ENCODE results near the gene TLE4. TPM values are rescaled to one million over a fixed set of nuclear protein-coding genes. Genes with fewer than 3 reads are reported as not detected.
"Not testable (repeated sequence)": the region's sequence is repeated elsewhere in the genome, so short reads cannot be mapped to it uniquely, and the experiment has no call there.

TLE4 gene
- total RNA-seq, 1 donor from 2014 or later, result 17.2 TPM

DNA sequence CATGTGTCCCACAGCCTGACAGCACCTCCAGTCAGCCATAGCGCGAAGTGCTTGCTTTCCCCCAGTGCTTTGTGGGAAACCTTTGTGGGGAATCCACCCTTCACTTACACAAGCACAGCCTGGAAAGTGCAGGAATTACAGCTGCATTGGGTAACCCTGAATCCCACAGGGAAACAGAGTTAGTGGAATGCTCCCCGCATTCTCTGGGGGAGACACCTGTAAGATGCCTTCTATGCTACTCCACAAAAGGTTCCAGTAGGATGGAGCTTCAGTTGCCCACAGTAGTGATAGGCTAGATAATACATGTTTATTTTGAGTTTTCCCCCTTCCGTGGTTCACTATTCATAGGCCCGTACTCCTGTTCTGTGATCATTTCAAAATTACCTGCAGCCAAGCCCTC lies 60.3 kb downstream of the TLE4 start:
- Histone ChIP-seq H3K36me3 (ENCODE audit: control insufficient read depth, insufficient read depth, low read length) (no peaks in the 10 kb centered on the region), H3K4me3 (ENCODE audit: low read depth, low read length) (no peak overlapping the region), H3K27me3 (ENCODE audit: control insufficient read depth, insufficient read depth, low read length) (no peaks in the 10 kb centered on the region)
- TF ChIP-seq, protein P1, sequence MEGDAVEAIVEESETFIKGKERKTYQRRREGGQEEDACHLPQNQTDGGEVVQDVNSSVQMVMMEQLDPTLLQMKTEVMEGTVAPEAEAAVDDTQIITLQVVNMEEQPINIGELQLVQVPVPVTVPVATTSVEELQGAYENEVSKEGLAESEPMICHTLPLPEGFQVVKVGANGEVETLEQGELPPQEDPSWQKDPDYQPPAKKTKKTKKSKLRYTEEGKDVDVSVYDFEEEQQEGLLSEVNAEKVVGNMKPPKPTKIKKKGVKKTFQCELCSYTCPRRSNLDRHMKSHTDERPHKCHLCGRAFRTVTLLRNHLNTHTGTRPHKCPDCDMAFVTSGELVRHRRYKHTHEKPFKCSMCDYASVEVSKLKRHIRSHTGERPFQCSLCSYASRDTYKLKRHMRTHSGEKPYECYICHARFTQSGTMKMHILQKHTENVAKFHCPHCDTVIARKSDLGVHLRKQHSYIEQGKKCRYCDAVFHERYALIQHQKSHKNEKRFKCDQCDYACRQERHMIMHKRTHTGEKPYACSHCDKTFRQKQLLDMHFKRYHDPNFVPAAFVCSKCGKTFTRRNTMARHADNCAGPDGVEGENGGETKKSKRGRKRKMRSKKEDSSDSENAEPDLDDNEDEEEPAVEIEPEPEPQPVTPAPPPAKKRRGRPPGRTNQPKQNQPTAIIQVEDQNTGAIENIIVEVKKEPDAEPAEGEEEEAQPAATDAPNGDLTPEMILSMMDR (IDR thresholded peaks at IDR 0.05; ENCODE audit: insufficient read depth, low read length, poor library complexity, severe bottlenecking), result no peak
- DNase-seq (ENCODE audit: low read depth), result no peak

DNA sequence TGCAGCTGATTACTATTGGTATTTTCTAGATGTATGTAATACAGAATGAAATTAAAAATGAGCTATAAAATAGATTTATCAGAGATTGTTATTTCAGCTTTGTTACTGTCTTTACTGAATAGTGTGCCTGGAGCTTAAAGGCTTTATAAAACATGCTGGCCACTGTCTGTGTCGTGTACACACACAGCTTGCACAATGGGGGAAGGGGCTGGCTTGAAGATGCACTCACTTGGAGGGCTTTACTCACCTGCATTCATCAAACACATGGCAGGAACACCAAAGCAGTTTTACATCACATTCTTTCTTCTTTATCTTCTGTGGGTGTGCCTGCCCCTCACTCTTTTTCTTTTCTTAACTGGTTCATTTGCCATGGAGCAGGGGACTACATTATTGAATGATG lies 60.9 kb downstream of the TLE4 start:
- Histone ChIP-seq H3K4me3 (ENCODE audit: low read depth, low read length) (no peak overlapping the region), H3K27me3 (ENCODE audit: control insufficient read depth, insufficient read depth, low read length) (no peaks in the 10 kb centered on the region), H3K36me3 (ENCODE audit: control insufficient read depth, insufficient read depth, low read length) (no peaks in the 10 kb centered on the region)
- TF ChIP-seq, protein P1 (IDR thresholded peaks at IDR 0.05; ENCODE audit: insufficient read depth, low read length, poor library complexity, severe bottlenecking), result no peak
- no peak for DNase-seq (ENCODE audit: low read depth)

DNA sequence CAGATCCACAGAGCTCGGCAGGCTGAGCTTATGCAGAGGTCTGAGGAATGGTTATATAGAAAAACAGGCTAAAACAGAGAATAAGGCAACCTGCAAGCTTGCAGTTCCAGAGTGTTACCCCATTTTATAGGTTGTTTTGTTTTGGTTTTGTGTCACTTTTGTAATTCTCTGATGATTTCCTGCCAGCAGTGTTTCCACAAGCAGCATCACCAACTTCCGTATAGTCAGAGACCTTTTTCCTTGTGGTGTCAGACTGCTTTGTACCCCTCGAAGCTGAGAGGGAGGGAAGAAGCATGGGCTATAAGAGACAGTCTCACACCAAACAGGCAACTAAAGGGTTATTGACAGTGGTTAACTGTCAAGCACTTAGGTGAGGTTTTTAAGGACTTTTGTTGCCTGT lies 61.8 kb downstream of the TLE4 start:
- Histone ChIP-seq H3K36me3 (ENCODE audit: control insufficient read depth, insufficient read depth, low read length) (no peaks in the 10 kb centered on the region), H3K4me3 (ENCODE audit: low read depth, low read length) (no peak overlapping the region), H3K27me3 (ENCODE audit: control insufficient read depth, insufficient read depth, low read length) (no peaks in the 10 kb centered on the region)
- no peak for DNase-seq (ENCODE audit: low read depth)
- TF ChIP-seq, protein P1 (IDR thresholded peaks at IDR 0.05; ENCODE audit: insufficient read depth, low read length, poor library complexity, severe bottlenecking), result no peak

DNA sequence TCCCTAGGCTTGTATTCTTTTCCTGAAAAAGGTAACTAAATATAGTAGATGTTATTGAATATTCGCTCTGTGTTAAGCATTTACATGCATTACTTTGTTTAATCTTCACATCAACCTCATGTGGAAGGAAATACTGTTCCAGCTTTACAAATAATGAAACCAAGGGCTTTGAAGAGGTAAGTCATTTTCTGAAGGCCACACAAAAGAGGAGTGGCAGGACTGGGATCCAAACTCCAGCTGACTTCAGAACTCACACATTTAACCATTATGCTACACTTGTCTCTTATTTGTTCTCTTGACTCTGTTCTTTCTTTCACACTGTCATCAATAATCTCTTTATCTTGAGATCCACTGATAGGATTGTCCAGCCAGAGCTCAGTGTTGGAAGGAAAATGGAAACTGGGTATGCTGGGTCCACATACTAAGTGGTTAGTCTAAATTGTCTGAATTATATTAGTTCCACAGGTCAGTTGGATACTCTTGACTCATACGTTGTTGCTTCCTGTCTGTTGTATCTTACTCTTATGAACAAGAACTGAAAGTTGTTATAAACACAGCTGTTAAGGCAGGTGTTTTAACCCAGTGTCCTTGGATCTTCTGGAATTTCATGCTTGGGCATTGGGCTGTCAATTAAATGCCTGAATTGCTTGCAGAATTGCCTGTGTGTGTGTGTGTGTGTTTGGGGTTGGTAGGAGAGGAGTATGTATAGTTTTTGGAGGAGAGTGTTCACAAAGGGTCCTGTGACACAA lies 65.6 kb downstream of the TLE4 start:
- no peak for DNase-seq (ENCODE audit: low read depth)

DNA sequence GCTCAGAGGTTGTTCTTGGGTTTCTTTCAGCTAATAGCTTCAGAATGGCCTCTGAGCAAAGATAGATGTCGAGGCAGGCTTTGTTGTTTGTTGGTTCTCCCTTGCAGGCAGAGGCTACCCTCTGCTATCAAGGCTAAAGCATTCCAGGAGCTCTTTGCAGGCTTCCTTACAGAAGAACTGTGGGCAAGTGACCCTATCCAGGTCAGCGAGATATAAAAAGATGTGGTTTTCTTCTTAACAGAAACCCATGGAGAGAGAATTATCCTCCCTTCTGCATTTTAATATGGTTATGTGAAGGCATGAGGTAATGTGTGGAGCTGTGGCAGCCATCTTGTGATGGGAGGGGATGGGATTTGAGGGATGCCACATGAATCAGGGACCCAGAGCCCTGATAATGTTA lies 67.0 kb downstream of the TLE4 start:
- DNase-seq (ENCODE audit: low read depth), result no peak
- Histone ChIP-seq H3K27me3 (ENCODE audit: control insufficient read depth, insufficient read depth, low read length) (no peaks in the 10 kb centered on the region), H3K4me3 (ENCODE audit: low read depth, low read length) (no peak overlapping the region), H3K36me3 (ENCODE audit: control insufficient read depth, insufficient read depth, low read length) (no peaks in the 10 kb centered on the region)
- TF ChIP-seq, protein P1 (IDR thresholded peaks at IDR 0.05; ENCODE audit: insufficient read depth, low read length, poor library complexity, severe bottlenecking), result no peak

More for the DNA sequence above, 65.6 kb downstream of the TLE4 start:
- H3K36me3 ChIP-seq (ENCODE audit: control insufficient read depth, insufficient read depth, low read length), result no peaks in the 10 kb centered on the region
- TF ChIP-seq, protein P1 (IDR thresholded peaks at IDR 0.05; ENCODE audit: insufficient read depth, low read length, poor library complexity, severe bottlenecking), result no peak
- H3K27me3 ChIP-seq (ENCODE audit: control insufficient read depth, insufficient read depth, low read length), result no peaks in the 10 kb centered on the region
- H3K4me3 ChIP-seq (ENCODE audit: low read depth, low read length), result no peak overlapping the region

DNA sequence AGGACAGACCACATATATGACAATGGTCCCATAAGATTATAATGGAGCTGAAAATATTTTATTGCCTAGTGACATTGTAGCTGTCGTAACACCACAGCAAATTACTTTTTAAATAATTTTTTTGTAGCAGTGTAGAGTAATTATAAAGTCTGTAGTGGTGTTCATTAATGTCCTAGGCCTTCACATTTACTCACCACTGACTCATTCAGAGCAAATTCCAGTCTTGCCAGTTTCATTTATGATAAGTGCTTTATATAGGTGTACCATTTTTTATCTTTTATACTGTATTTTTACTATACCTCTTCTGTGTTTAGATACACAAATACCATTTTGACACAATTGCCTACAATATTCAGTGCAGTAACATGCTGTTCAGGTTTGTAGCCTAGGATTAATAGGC lies 67.6 kb downstream of the TLE4 start:
- Histone ChIP-seq H3K27me3 (ENCODE audit: control insufficient read depth, insufficient read depth, low read length) (no peaks in the 10 kb centered on the region), H3K36me3 (ENCODE audit: control insufficient read depth, insufficient read depth, low read length) (no peaks in the 10 kb centered on the region), H3K4me3 (ENCODE audit: low read depth, low read length) (no peak overlapping the region)
- no peak for DNase-seq (ENCODE audit: low read depth)
- TF ChIP-seq, protein P1 (IDR thresholded peaks at IDR 0.05; ENCODE audit: insufficient read depth, low read length, poor library complexity, severe bottlenecking), result no peak

DNA sequence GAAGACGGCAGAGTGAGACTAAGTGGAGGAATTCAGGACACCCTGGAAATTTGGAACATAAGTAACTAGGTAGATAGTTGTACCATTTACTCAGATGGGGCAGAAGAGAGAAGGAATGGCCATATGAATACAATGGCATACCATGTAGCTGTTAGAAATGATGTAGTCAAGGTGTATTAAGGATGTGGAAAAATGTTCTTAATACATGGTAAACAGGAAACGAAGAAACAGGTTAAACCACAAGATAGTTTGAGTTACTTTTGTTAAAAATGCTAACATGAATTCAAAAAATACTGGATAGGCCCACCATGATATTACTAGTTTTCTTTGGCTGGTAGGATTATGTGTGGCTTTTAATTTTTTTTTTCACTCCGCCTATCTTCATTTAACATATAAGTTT lies 68.3 kb downstream of the TLE4 start:
- not testable (repeated sequence) for DNase-seq (ENCODE audit: low read depth); H3K27me3 ChIP-seq (ENCODE audit: control insufficient read depth, insufficient read depth, low read length)

More for the DNA sequence above, 68.3 kb downstream of the TLE4 start:
- H3K36me3 ChIP-seq (ENCODE audit: control insufficient read depth, insufficient read depth, low read length); H3K4me3 ChIP-seq (ENCODE audit: low read depth, low read length): not testable (repeated sequence)
